ENCODE results near the gene PIGS. TPM values are rescaled to one million over a fixed set of nuclear protein-coding genes. Genes with fewer than 3 reads are reported as not detected.
A peak's percentile ranks its signal among the peaks of the same experiment; 100 is the strongest.
"Not testable (repeated sequence)": the region's sequence is repeated elsewhere in the genome, so short reads cannot be mapped to it uniquely, and the experiment has no call there.

Gene PIGS
- total RNA-seq, 4 donors from 2014 or later: 31.7 to 66.7 (median 42.5) TPM

GRCh38 chr17:28527181-28527681 is 44.1 kb downstream of the PIGS start:
- Histone ChIP-seq H3K27me3 (peaks cover 0 to 6% (median 0%) of the 10 kb centered on the region in 4 donors), H3K36me3 (peaks cover 0 to 13% (median 0%) of the 10 kb centered on the region in 3 donors), H3K27ac (peak overlapping the region; percentile 63 to 88 (median 86)), H3K4me3 (no peak overlapping the region), H3K9me3 (no peaks in the 10 kb centered on the region), H3K4me1 (peaks cover 38 to 78% (median 41%) of the 10 kb centered on the region in 3 donors)
- no peak for DNase-seq
- intact Hi-C loops (cut with DNase I): no loop called here
- 80% methylated on average over 2 of the region's 2 CpGs; no CpG with 5 or more reads in 1 of the 2 donors for WGBS, 2 donors
- no peak for TF ChIP-seq POLR2A (IDR thresholded peaks at IDR 0.05)
- TF ChIP-seq, protein P1, sequence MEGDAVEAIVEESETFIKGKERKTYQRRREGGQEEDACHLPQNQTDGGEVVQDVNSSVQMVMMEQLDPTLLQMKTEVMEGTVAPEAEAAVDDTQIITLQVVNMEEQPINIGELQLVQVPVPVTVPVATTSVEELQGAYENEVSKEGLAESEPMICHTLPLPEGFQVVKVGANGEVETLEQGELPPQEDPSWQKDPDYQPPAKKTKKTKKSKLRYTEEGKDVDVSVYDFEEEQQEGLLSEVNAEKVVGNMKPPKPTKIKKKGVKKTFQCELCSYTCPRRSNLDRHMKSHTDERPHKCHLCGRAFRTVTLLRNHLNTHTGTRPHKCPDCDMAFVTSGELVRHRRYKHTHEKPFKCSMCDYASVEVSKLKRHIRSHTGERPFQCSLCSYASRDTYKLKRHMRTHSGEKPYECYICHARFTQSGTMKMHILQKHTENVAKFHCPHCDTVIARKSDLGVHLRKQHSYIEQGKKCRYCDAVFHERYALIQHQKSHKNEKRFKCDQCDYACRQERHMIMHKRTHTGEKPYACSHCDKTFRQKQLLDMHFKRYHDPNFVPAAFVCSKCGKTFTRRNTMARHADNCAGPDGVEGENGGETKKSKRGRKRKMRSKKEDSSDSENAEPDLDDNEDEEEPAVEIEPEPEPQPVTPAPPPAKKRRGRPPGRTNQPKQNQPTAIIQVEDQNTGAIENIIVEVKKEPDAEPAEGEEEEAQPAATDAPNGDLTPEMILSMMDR (IDR thresholded peaks at IDR 0.05): no peak

GRCh38 chr17:28526381-28526780 is 44.9 kb downstream of the PIGS start:
- H3K9me3 ChIP-seq: no peaks in the 10 kb centered on the region
- WGBS, 2 donors: 100% methylated on average over 1 of the region's 8 CpGs; no CpG with 5 or more reads in 1 of the 2 donors
- TF ChIP-seq, protein P1 (IDR thresholded peaks at IDR 0.05): no peak
- no peak for TF ChIP-seq POLR2A (IDR thresholded peaks at IDR 0.05)
- peaks cover 0 to 13% (median 0%) of the 10 kb centered on the region in 3 donors for H3K36me3 ChIP-seq
- no peak for DNase-seq
- intact Hi-C loops (cut with DNase I): no loop called here
- no peak overlapping the region for H3K4me3 ChIP-seq
- peaks cover 0 to 2% (median 0%) of the 10 kb centered on the region in 4 donors for H3K27me3 ChIP-seq
- peak overlapping the region in 3 of 4 donors; percentile 83 to 88 (median 88) for H3K27ac ChIP-seq
- H3K4me1 ChIP-seq: peaks cover 38 to 70% (median 41%) of the 10 kb centered on the region in 3 donors

DNA sequence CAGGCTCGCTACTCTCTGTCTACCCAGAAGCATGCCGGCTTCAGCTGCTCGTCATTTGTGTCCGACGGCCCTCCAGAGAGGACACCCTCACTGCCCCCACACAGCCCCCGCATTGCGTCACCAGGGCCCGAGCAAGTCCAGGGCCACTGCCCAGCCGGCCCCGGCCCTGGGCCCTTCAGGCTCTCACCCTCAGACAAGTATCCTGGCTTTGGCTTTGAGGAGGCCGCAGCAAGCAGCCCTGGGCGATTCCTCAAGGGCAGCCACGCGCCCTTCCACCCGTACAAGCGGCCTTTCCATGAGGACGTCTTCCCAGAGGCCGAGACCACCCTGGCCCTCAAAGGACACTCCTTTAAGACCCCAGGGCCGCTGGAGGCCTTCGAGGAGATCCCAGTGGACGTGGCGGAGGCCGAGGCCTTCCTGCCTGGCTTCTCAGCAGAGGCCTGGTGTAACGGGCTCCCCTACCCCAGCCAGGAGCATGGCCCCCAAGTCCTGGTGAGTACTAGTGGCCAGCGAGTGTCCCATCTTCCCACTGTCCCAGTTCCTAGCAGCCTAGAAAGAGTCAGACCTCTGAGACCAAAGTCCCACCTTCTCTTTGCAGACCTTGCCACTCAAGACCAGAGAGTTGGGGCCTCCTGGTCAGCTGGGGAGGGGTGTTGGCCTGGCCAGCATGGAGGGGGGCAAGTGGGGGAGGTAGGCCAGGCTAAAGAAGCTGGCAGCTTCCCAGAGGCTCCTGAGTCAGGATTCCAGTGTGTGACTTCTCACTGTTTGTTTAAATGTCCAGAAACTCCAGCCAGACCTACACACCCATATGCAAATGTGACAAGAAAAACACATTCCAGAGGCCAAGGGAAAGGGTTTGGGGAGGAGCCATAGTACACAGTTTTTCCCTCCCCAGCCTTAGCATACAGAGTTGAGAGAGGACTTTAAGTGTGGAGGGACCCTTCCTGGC is 46.6 kb downstream of the PIGS start:
- Histone ChIP-seq H3K4me1 (peaks cover 38 to 69% (median 41%) of the 10 kb centered on the region in 3 donors), H3K27me3 (no peaks in the 10 kb centered on the region), H3K27ac (peak overlapping the region; percentile 58 to 88 (median 86)), H3K9me3 (no peaks in the 10 kb centered on the region), H3K36me3 (no peaks in the 10 kb centered on the region), H3K4me3 (peak overlapping the region in 1 of 4 donors; percentile 7)
- TF ChIP-seq, protein P1 (IDR thresholded peaks at IDR 0.05): no peak
- TF ChIP-seq POLR2A (IDR thresholded peaks at IDR 0.05): no peak
- 100% methylated on average over 2 of the region's 25 CpGs; no CpG with 5 or more reads in 1 of the 2 donors for WGBS, 2 donors
- no peak for DNase-seq
- intact Hi-C loops (cut with DNase I): no loop called here

GRCh38 chr17:28523876-28524275 is 47.4 kb downstream of the PIGS start:
- H3K9me3 ChIP-seq: no peaks in the 10 kb centered on the region
- 81 to 95% methylated on average over 4 to 5 of the region's 15 CpGs for WGBS, 2 donors
- H3K4me1 ChIP-seq: peaks cover 37 to 60% (median 38%) of the 10 kb centered on the region in 3 donors
- peaks cover 0 to 9% (median 0%) of the 10 kb centered on the region in 3 donors for H3K36me3 ChIP-seq
- H3K4me3 ChIP-seq: no peak overlapping the region
- H3K27me3 ChIP-seq: no peaks in the 10 kb centered on the region
- DNase-seq: no peak
- no peak for TF ChIP-seq POLR2A (IDR thresholded peaks at IDR 0.05)
- TF ChIP-seq, protein P1 (IDR thresholded peaks at IDR 0.05): no peak
- peak overlapping the region in 2 of 4 donors; percentile 83 to 88 for H3K27ac ChIP-seq
- intact Hi-C loops (cut with DNase I): no loop called here

DNA sequence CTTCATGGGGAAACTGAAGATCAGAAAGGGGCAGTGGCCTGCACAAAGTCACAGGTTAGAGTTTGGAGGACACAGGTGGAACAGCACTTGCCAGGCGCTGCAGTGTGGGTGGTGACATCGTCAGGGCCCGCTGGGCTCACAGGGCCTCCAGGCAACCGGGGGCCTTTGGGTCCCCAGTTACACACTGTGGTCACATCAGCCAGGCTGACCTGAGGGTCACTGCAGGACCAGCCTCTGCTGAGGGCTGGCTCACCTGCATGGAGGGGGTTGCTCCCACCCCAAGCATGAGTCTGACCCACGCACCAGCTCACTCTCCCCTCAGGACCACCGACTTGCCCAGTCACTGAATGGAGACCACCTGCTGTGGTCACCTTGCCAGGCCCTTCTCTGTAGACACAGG is 48.1 kb downstream of the PIGS start:
- no peak overlapping the region for H3K4me3 ChIP-seq
- TF ChIP-seq POLR2A (IDR thresholded peaks at IDR 0.05): no peak
- TF ChIP-seq, protein P1 (IDR thresholded peaks at IDR 0.05): no peak
- no peaks in the 10 kb centered on the region for H3K9me3 ChIP-seq
- WGBS, 2 donors: 80% methylated on average over 1 of the region's 6 CpGs; no CpG with 5 or more reads in 1 of the 2 donors
- H3K4me1 ChIP-seq: peaks cover 33 to 53% (median 35%) of the 10 kb centered on the region in 3 donors
- no peak overlapping the region for H3K27ac ChIP-seq
- H3K36me3 ChIP-seq: peaks cover 0 to 11% (median 0%) of the 10 kb centered on the region in 3 donors
- no peaks in the 10 kb centered on the region for H3K27me3 ChIP-seq
- DNase-seq: no peak
- intact Hi-C loops (cut with DNase I): no loop called here

- H3K27ac ChIP-seq; intact Hi-C loops (cut with DNase I); H3K9me3 ChIP-seq; DNase-seq; H3K27me3 ChIP-seq; H3K4me3 ChIP-seq: not testable (repeated sequence)
- Histone ChIP-seq H3K36me3 (peaks cover 0 to 11% (median 0%) of the 10 kb centered on the region in 3 donors), H3K4me1 (peaks cover 25 to 44% (median 29%) of the 10 kb centered on the region in 3 donors)
- 83 to 90% methylated on average over 4 of the region's 4 CpGs for WGBS, 2 donors
Measured at GRCh38 chr17:28522281-28522680, 49.0 kb downstream of the PIGS start.
